HepG2 (cell line): ENCODE measurements around the gene SRPRB.

Experiments used
- MYC ChIP-seq: sonication (generic); formaldehyde crosslinking; IDR thresholded peaks from 2 replicates; pipeline ENCODE4 v1.9.0; 2021; ENCODE audit warnings: missing genetic modification reagents, borderline replicate concordance
- ZFP36 ChIP-seq: fragments of 150-350 bp; IDR thresholded peaks from 2 replicates; pipeline ENCODE4 v1.6.1; 2018; ENCODE audit warnings: borderline replicate concordance, low read length, low read depth; ENCODE audit not compliant: partially characterized antibody

GRCh38 chr3:133855002-133855370, 49.4 kb downstream of the SRPRB start:
- TF ChIP-seq MYC (CRISPR knock-in tag) (no peak), ZFP36 (no peak)
